Prostate gland (tissue), 2 donors: ENCODE results near the gene GSG1L.

ENCODE experiments used
- CTCF ChIP-seq, 4 experiments: fragments of 200-600 bp in 2 of 4; fragments of 450-650 bp in 2 of 4; sonication (generic) in 2 of 4; IDR thresholded peaks; 1 replicate in 3 of 4; 2 replicates in 1 of 4; pipeline ENCODE4 v1.5.1; 2016 to 2019; ENCODE audit warnings: antibody characterized with exemption in 4 of 4, mild to moderate bottlenecking in 2 of 4, moderate library complexity in 2 of 4
- POLR2A ChIP-seq: fragments of 450-650 bp; IDR thresholded peaks from one replicate; pipeline ENCODE4 v1.6.1; 2016; ENCODE audit warnings: antibody characterized with exemption, mild to moderate bottlenecking

- no peak for TF ChIP-seq CTCF (IDR thresholded peaks at IDR 0.05)
- TF ChIP-seq POLR2A, result no peak
Measured at GRCh38 chr16:27849621-27850020, 213.9 kb downstream of the GSG1L start.
